GM23248 (cell line): ENCODE data around the gene CGN.

Experiments
- EZH2 ChIP-seq: fragments of 200-600 bp; sonication (generic); IDR thresholded peaks from 2 replicates; pipeline ENCODE4 v1.6.1; 2018; ENCODE audit warnings: antibody characterized with exemption, mild to moderate bottlenecking; ENCODE audit not compliant: insufficient read depth, poor library complexity, severe bottlenecking
- EZH2phosphoT487 ChIP-seq: fragments of 200-600 bp; sonication (generic); IDR thresholded peaks from 2 replicates; pipeline ENCODE4 v1.6.1; 2018; ENCODE audit warnings: antibody characterized with exemption, moderate library complexity, mild to moderate bottlenecking, low read depth; ENCODE audit not compliant: insufficient read depth

- TF ChIP-seq EZH2 (no peak), EZH2phosphoT487 (no peak)
Observed at GRCh38 chr1:151581451-151581850, 70.3 kb downstream of the CGN start.
